ENCODE measurements around the gene EIF1B.

The EIF1B gene

DNA sequence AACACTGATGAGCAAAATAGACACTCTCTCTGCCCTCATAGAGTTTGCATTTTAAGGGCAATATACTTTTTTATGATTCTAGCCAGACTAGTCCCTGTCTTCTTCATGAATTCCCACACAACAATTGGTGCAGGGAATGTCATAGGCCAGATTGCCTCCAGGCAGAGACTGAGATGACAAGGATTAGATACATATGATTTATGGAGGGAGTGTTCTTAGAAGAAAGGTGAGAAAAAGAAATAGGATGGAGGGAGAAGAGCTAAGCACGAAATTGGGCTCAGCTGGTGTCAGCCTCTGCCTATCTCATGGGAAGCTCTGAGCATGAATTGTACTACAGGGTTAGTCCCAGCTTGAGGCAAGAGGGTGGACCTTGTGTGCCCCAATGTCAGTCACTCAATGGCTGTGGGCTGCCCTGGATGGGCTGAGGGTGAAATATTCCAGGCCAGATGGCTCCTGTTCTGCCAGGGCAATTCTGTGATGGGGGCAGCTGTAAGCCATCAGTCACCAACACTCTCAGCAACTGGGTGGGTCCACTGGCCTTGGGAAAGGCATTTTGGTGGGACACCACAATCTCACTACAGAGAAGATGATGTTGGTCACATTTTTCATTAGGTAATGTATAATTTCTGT is 31.1 kb downstream of the EIF1B start:
- no peak for DNase-seq (ENCODE audit: low read depth, low spot score)

GRCh38 chr3:40341671-40342070 is 32.2 kb downstream of the EIF1B start:
- no peak for DNase-seq (ENCODE audit: low read depth, low spot score)

- DNase-seq (ENCODE audit: low read depth, low spot score), result no peak
Measured at GRCh38 chr3:40350529-40350928, 41.0 kb downstream of the EIF1B start.

GRCh38 chr3:40355410-40355809 is 45.9 kb downstream of the EIF1B start:
- DNase-seq (ENCODE audit: low read depth, low spot score), result no peak

DNA sequence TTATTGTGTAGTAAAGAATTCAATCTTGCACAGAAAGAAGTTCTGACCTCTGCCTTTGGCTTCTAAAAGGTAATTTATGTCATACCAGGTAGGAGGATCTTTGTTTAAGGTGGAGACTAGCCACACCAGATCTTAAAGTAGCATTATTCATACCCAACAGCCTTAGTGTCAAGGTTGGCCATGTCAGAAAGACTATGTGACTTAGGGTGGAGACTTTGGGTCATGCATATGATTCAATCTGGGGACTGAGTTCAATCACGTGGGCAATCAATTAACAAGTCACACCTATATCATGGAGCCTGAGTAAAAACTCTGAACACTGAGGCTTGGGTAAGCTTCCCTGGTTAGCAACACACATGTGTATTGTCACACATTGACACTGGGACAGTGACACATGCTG is 48.9 kb downstream of the EIF1B start:
- DNase-seq (ENCODE audit: low read depth, low spot score), result no peak

Data from iPS DF 19.7 (cell line).